Skin of body (tissue), 2 donors: ENCODE measurements around the gene GBA2. TPM values are rescaled to one million over a fixed set of nuclear protein-coding genes. Genes with fewer than 3 reads are reported as not detected.

Source experiments
- DNase-seq: peaks from one replicate; lab custom pipeline; 2025; lab: John Stamatoyannopoulos, UW
- total RNA-seq: library from RNA; depleted of rRNA; stranded (reverse); fragments of >200 nt; gene quantifications from one replicate; pipeline ENCODE4 v1.2.3, GENCODE V29; 2014

Gene GBA2
- 32.1 TPM for total RNA-seq

GRCh38 chr9:35748858-35749514, at the start of gene GBA2, which contains the start of gene RGP1:
TSS of gene GBA2 (minus strand) at chr9:35749228. CDS start at chr9:35748704, 524 bp downstream.
TSS of gene RGP1 (plus strand) at chr9:35749287. CDS start at chr9:35749756, 469 bp downstream.
- DNase-seq = peak; percentile 42

- DNase-seq = no peak
Observed at GRCh38 chr9:35797311-35798109, 48.5 kb upstream of the GBA2 start.

- no peak for DNase-seq
Observed at GRCh38 chr9:35795695-35796094, 46.7 kb upstream of the GBA2 start.

- DNase-seq = no peak
Observed at GRCh38 chr9:35793461-35793860, 44.4 kb upstream of the GBA2 start.

- no peak for DNase-seq
Observed at GRCh38 chr9:35792826-35793225, 43.8 kb upstream of the GBA2 start.

GRCh38 chr9:35792024-35792813, 43.2 kb upstream of the GBA2 start:
- no peak for DNase-seq

- peak; percentile 8 for DNase-seq
Observed at GRCh38 chr9:35791297-35791921, 42.4 kb upstream of the GBA2 start, which contains the start of gene NPR2. TSS of gene NPR2 (plus strand) at chr9:35791591. CDS start at chr9:35792409, 818 bp downstream.

GRCh38 chr9:35790385-35791296, 41.6 kb upstream of the GBA2 start:
- peak; percentile 94 for DNase-seq

- no peak for DNase-seq
Observed at GRCh38 chr9:35790025-35790384, 41.0 kb upstream of the GBA2 start.

- DNase-seq = no peak
Observed at GRCh38 chr9:35789541-35789940, 40.5 kb upstream of the GBA2 start.

GRCh38 chr9:35783418-35783817, 34.4 kb upstream of the GBA2 start:
- DNase-seq = no peak

GRCh38 chr9:35781066-35781465, 32.0 kb upstream of the GBA2 start:
- no peak for DNase-seq

GRCh38 chr9:35778496-35778895, 29.5 kb upstream of the GBA2 start:
- no peak for DNase-seq

- DNase-seq = no peak
Observed at GRCh38 chr9:35776018-35776417, 27.0 kb upstream of the GBA2 start.

GRCh38 chr9:35774907-35775635, 26.0 kb upstream of the GBA2 start:
- DNase-seq = no peak

- DNase-seq = no peak
Observed at GRCh38 chr9:35771943-35772342, 22.9 kb upstream of the GBA2 start.

- DNase-seq = no peak
Observed at GRCh38 chr9:35771534-35771933, 22.5 kb upstream of the GBA2 start.

GRCh38 chr9:35771075-35771433, 22.0 kb upstream of the GBA2 start:
- no peak for DNase-seq

GRCh38 chr9:35769763-35770162, 20.7 kb upstream of the GBA2 start:
- no peak for DNase-seq

- no peak for DNase-seq
Observed at GRCh38 chr9:35767458-35767857, 18.4 kb upstream of the GBA2 start.
